Inflammatory macrophage (primary cell): Measurements from ENCODE around the gene GAL3ST1.
"Not testable (repeated sequence)": the region's sequence is repeated elsewhere in the genome, so short reads cannot be mapped to it uniquely, and the experiment has no call there.

Source experiments
- DNase-seq, 2 donors: peaks; one replicate each; pipeline ENCODE4 v3.0.0-alpha.2; 2020 to 2022
- total RNA-seq, 18 experiments: gene quantifications; one replicate each; lab custom pipeline; 2026; ENCODE audit warnings: mixed read lengths in 6 of 18, inconsistent platforms in 2 of 18; lab: John Stamatoyannopoulos, UW

GAL3ST1 gene, protein sequence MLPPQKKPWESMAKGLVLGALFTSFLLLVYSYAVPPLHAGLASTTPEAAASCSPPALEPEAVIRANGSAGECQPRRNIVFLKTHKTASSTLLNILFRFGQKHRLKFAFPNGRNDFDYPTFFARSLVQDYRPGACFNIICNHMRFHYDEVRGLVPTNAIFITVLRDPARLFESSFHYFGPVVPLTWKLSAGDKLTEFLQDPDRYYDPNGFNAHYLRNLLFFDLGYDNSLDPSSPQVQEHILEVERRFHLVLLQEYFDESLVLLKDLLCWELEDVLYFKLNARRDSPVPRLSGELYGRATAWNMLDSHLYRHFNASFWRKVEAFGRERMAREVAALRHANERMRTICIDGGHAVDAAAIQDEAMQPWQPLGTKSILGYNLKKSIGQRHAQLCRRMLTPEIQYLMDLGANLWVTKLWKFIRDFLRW
- 0 to 0.12 (median 0) reads per million in 18 experiments for total RNA-seq

DNA sequence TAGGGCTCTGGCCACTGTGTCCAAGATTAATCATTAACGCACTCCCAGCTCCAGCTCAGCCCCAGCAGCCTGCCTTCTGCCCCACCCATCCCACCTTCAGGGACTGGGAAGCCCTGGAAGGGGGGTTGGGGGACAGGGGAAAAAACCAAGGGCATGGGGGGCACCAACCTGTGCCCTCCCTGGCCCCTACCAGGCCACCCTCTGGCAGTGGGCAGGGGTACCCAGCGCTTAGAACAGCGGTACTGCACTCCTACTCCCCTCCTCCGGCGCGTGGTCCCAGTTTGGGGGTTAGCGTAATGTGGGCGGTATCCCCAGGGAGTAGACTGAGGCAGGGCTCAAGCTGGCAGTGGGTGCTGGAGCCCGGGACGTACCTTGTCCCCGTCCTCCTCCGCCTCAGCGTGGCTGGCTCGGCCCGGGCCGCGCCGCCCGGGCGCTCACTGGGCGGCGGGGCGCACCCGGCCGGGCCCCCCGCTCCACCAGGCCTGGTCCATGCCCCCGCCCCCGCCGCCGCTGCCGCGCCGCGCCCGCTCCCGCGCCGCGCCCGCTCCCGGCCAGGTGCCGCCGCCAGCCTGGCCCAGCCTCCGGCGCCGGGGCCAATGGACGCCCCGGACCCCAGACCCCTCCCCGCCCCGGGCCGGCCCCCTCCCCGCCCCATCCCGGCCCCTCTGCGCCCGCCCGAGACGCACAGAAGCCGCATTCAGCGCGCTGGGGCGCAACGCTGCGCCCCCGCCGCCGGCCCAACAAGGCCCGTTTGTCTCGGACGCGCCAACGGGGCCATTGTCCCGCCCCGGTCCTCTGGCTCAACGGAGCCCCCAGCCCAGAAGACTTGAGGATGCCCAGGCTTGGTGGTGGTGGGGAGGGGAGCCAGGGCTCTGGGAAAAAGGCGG lies at the start of gene GAL3ST1:
TSS of gene GAL3ST1 (minus strand) at position 571 of the 887 bp plus-strand sequence. CDS start 17,273 bp downstream, outside the sequence.
- no peak for DNase-seq

DNA sequence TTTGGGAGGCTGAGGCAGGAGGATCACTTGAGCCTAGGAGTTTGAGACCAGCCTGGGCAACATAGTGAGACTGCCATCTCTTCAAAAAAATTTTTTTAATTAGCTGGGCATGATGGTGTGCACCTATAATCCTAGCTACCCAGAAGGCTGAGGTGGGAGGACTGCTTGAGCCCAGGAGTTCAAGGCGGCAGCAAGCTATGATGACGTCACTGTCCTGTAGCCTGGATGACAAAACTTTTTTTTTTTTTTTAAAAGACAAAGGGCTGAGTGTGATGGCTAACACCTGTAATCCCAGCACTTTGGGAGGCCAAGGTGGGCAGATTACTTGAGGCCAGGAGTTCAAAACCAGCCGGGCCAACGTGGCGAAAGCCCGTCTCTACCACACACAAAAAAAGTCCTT lies 45.4 kb upstream of the GAL3ST1 start:
- not testable (repeated sequence) for DNase-seq

DNA sequence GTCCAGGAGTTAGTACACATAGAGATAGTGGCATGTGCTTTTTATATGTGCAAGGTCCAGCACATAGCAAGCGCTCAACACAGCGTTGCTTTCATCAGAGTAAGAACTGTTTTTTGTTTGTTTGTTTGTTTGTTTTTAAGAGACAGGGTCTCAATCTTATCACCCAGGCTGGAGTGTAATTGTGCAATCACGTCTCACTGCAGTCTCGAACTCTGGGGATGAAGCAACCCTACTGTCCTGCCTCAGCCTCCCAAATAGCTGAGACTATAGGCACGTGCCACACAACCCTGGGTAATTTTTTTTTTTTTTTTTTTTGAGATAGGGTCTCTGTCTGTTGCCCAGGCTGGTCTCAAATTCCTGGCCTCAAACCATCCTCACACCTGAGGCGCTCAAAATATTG lies 43.4 kb upstream of the GAL3ST1 start:
- no peak for DNase-seq

DNA sequence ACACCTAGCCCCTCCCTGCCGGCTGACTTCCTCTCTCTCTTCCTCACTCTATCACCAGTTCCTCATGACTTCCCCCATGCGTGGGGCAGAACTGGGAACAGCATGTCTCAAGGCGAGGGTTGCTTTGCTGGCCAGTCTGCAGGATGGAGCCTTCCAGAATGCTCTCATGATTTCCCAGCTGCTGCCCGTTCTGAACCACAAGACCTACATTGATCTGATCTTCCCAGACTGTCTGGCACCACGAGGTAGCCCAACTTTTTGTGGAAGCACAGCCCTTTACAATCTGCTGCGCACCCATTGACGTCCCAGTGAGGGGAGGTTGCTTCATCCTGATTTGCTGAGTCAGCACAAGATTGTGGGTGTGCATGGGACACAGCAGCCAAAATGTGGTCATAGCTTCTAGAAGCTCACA lies 41.1 kb upstream of the GAL3ST1 start:
- DNase-seq = peak; percentile 45 to 78

DNA sequence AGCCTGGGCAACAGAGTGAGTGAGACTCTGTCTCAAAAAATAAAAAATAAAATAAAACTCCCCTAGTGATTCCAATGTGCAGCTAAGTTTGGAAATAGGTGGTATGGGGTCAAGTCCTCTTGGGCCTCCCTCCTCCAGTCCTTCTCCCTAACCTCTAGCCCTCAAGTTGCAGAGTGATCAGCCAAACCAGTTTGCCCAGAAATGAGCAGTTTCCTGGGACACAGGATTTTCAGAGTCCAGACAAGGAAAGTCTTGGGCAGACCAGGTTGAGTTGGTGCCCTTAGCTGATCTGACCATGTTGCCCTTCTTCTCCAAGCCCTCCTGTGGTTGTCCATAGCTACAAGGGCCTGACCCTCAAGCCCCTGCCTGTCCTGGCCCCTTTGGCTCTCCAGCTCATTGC lies 40.4 kb upstream of the GAL3ST1 start:
- DNase-seq = no peak

DNA sequence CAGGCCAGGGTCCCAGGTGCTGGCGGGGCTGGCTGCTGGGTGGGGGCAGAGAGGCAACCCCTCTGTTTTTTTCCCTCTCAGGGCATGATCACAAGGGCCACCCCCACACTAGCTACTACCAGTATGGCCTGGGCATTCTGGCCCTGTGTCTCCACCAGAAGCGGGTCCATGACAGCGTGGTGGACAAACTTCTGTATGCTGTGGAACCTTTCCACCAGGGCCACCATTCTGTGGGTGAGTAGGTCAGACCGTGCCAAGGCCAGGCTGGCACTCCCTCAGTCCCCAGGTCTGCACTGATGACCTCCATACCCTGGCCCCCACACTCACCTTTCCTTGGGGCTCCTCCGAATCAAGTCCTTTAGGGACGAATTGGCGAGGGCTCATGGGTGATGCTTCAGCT lies 39.8 kb upstream of the GAL3ST1 start:
- DNase-seq = no peak

DNA sequence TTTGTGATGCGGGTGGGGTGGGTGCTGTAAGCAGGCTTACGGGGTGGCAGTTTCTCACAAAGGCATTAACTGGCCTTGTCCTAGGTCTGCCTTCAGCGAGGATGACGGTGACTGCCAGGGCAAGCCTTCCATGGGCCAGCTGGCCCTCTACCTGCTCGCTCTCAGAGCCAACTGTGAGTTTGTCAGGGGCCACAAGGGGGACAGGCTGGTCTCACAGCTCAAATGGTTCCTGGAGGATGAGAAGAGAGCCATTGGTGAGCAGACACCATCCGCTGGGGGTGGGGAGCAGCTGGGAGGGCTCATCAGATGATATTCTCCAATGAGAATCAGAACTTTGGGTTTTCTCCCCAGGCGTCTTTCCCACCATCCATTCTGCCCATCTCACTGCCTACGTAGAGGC lies 38.3 kb upstream of the GAL3ST1 start:
- DNase-seq = no peak

DNA sequence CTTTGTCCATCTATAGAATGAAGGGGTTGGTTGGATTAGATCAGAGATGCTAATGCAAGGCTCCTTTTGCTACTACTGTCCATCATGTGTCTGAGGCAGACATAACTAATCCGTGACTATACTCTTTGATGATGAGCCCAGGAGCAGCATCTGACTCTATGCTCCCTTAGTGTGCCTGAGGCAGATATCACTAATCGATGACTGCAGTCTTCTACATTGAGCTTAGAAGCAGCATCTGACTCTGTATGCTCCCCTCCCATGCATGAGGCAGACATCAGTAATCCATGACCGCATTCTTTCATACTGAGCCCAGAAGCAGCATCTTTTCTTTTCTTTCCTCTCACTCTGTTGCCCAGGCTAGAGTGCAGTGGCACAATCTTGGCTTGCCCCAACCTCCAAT lies 36.7 kb upstream of the GAL3ST1 start:
- DNase-seq = no peak

DNA sequence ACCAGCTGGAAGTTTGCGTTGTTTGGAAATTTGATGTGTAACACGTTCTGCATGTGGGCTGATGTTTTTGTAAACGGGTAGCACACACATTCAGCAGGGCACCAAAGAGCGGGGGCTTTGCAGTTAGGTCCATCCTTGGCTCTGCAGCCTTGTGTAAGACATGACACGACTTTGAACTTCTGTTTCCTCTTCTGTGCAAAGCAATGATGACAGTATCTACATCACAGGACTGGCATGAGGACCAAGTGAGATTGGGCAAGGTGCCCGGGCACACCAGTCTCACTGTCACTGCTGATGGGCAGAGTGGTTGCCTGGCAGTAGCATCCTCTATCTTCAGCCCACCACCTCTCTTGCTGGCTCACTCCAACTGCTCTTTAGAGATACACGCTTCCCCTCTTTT lies 35.8 kb upstream of the GAL3ST1 start:
- DNase-seq = peak; percentile 95 to 97

DNA sequence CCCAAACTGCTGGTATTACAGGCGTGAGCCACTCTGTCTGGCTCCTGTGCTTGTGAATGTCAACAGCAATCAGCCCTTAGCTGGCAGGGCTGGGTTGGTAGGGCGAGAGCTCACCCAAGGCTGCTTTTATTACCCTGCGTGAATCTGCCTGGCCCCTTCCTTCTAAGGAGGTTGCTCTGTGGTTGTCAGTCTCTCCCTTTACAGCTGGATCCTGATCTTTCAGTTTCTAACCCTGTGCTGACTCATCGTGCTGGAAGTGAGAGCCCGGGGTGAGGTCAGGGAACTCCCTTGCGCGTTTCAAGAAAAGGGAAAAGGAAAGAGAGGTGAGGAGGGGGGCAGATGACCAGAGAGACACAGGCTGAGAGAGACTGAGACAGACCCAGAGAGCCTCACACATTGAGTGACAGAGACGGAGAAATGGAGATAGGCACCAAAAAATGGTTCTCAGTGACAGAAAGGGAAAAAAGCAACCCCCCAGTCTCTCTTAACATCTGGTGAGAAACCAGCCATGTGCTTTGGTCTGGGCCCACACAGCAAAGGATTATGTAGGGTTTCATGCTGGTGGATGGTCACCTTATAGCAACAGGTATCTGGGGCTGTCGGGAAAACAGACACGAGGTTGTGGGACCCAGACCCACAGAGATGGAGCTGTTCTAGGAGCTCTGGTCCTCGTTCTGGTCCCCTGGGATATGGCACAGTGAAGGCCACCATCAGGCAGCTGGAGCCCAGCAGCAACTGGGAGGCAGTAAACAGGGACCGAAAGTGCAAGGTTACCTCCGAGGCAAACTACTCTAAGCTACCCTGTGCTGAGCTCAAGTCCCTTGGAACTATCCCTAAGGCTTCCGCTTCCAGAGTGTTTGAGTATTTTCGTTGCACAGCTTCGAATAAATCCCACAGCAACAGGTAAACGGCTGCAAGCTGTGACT lies 35.1 kb upstream of the GAL3ST1 start:
- DNase-seq = peak; percentile 81 to 82

DNA sequence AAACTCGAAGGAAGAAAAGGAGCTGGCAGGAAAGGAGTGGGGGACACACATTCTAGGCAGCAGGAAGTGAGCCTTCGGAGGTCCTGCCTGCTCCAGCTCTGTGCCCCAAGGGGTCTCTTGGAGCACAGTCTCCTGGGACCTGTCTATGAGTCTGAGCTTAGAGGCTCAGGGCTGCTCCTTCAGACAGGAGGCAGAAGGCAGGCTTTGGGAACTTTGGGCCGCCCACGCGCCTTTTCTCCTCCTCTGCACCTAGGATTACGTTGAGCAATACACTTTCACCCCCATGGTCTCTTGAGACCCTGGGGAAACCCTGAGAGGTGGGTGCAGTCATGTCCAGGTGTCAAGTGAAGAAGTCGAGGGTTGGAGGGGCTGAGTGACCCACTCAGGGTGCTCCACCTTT lies 33.5 kb upstream of the GAL3ST1 start:
- DNase-seq = no peak

DNA sequence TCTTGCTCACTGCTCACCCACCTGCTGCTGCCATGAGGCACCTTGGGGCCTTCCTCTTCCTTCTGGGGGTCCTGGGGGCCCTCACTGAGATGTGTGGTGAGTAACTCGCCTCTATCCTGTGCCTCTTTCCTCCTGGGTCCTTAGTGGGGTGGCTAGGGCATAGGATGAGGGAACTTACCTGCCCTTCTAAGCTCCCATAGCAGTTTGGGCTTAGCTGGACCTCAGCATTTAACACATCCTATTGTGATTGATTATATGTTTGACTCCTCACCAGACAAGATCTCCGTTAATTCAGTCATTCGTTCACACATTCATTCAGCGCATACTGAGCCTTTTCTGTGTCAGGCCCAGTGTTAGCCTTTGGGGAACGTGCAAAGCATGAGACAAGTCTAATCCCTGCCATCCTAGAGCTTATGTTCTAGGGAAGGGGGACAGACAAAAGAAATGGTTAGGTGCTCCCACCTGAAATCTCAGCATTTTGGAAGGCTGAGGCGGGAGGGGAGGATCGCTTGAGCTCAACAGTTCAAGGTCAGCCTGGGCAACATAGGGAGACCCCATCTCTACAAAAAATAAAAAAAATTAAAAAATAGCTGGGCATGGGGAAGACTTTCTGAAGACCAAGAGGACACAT lies 33.0 kb upstream of the GAL3ST1 start:
- no peak for DNase-seq

DNA sequence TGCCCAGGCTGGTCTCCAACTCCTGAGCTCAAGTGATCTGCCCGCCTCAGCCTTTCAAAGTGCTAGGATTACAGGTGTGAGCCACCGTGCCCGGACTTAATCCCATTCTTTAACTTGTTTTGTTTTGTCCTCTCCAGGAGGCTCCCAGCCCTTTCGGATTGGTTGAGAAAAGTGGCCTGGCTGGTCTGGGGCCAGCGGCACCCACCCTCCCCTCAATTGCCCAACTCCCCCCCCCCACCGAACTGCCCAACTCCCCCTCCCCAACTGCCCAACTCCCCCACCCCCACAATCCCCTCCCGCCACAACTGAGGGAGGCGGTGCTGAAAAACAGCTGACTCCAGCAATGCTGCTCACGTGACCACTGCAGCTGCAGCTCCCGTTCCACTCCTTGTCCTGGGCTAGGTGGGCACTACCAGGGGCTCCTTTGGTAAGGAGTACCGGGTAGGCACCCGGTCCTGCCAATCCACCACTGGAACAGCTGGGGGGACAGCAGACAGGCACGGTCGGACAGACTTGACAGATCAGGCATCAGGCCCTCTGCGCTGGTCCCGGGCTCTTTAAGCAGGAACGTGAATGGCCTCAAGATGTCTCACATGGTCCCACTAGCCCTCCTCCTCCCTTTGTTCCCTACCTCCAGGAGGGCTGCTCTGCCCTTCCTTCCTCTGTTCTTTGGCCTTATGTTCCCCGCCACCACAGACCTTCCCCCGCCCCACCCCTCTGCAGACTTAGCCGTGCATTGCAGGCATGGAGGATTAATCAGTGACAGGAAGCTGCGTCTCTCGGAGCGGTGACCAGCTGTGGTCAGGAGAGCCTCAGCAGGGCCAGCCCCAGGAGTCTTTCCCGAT lies 32.2 kb upstream of the GAL3ST1 start, which contains the start of gene TCN2:
TSS of gene TCN2 (plus strand) at position 720 of the 845 bp plus-strand sequence. CDS start 158 bp downstream, outside the sequence.
- peak; percentile 60 to 74 for DNase-seq

DNA sequence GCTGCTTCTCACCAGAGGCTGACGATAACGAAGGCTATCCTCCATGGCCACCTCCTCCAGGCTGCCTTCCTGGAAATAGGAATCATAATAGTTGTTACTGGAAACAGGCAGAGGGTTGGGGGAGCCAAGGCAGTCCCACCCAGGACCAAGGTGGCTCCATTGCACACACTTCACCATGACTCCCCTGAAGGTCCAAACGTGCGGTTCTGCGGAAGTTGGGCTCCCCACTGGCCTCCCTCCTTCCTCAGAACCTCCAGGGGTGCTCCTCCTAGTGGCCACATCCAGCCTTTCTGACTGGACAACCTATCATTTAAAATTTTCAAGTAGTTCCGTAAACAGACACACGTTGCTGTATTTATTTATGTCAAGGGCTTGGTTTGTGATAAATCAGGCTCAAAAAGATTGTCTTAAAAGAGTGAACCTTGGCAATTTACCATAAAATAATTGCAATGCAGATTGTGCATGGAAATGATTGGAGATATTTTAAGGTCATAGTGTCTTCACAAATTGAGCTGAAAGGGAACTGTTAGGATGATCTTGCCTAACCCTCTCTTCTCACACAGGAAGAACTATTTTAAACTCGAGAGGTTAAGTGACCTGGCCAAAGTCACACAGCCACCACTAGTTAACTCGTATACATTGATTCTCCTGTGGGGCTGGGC lies 31.1 kb upstream of the GAL3ST1 start:
- peak; percentile 65 to 68 for DNase-seq

DNA sequence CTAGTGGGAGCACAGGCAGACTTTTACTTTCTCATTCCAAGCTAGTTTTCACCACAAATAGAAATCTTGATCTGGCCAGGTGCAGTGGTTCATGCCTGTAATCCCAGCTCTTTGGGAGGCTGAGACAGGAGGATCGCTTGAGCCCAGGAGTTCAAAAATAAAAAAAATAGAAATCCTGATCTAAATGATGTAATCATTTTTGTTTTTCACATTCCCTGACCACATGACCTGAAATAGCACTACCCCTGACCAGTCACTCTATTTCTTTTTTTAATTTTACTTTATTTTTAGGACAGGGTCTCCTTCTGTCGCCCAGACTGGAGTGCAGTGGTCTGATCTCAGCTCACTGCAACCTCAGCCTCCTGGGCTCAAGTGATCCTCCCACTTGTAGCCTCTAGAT lies 30.3 kb upstream of the GAL3ST1 start:
- DNase-seq = no peak

DNA sequence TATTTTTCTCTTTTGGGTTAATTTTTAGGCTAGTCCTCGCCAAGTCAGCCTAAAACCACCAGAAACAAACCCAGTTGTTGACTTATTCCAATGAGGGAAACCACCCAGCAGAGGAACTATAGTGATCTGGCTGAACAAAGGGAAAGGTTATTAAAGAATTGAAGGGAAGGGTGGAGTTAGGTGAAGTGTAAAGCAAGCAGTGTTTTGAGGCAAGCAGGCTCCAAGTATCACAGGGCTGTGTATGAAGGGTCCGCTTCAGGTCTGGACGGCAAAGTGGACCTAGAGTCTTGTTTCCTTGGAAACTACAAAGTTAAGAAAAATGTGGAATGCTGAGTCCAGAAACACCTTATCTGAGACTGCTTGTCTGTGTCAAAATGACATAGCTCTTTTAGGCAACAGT lies 29.3 kb upstream of the GAL3ST1 start:
- DNase-seq = no peak

DNA sequence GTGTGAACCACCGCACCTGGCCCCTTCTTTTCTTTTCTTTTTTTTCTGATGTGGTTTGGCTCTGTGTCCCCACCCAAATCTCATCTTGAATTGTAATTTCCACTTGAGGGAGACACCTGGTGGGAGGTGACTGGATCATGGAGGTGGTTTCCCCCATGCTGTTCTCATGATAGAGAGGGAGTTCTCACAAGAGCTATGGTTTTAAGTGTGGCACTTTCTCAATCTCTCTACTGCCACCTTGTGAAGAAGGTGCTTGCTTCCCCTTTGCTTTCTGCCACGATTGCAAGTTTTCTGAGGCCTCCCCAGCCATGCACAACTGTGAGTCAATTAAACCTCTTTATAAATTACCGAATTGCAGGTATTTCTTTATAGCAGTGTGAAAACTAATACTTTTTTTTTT lies 27.6 kb upstream of the GAL3ST1 start:
- DNase-seq = no peak

DNA sequence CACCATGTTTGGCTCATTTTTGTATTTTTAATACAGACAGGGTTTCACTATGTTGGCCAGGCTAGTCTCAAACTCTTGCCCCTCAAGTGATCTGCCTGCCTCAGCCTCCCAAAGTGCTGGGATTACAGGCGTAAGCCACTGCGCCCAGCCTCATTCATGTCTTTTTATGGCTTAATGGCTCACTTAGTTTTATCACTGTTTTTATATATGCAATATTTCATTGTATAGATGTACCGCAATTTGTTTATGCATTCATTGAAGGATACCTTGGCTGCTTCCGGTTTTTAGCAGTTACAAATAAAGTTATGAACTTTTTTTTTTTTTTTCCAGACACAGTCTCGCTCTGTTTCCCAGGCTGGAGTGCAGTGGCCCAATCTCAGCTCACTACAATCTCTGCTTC lies 27.0 kb upstream of the GAL3ST1 start:
- DNase-seq = no peak

DNA sequence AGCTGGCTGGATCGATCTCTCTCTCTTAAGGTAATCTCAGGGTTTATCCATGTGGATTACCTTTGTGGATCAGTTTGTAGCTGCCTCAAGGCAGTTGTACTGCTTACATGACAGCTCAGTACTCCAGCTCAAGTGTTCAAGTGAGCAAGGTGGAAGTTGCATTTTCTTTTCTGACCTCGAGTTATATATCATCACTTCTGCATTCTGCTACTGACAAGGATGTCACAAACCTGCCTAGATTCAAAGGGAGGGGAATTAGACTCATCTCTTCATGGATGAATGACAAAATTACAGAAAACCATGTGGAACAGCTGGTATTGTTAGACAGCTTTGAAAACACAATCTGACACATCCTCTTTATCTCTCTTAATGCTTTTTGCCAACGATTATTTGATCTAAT lies 26.5 kb upstream of the GAL3ST1 start:
- DNase-seq = peak; percentile 32 to 40

DNA sequence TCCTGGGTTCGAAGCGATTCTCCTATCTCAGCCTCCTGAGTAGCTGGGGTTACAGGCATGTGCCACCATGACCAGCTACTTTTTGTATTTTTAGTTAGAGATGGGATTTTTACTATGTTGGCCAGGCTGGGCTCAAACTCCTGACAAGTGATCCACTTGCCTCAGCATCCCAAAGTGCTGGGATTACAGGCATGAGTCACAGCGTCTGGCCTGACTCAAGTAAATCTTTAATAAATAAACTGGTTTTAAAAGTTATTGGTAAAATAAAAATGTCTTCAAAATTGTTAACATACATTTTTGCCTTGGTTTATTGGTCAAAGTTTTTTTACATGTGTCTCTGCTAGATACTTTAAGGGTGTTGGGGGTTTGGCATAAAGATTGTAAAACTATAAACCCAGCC lies 24.5 kb upstream of the GAL3ST1 start:
- DNase-seq = no peak
